MM.1S (cell line): ENCODE data around the gene C14orf119.

Source experiments
- CTCF ChIP-seq: fragments of 300-600 bp; sonication (generic); IDR thresholded peaks from 2 replicates; pipeline ENCODE4 v1.5.1; 2016; ENCODE audit warnings: antibody characterized with exemption, low read length, mixed read lengths
- EZH2 ChIP-seq: fragments of 300-600 bp; sonication (generic); optimal IDR thresholded peaks from 2 replicates; pipeline ENCODE3; 2017; ENCODE audit warnings: low read depth, mild to moderate bottlenecking, antibody characterized with exemption, low read length, mixed read lengths

- no peak for TF ChIP-seq CTCF
- TF ChIP-seq EZH2, result no peak
Observed at GRCh38 chr14:23099212-23099861, 4.0 kb downstream of the C14orf119 start.
